Posterior cingulate gyrus (tissue), 11 donors: ENCODE data around the gene BCAR3.
"Not testable (repeated sequence)": the region's sequence is repeated elsewhere in the genome, so short reads cannot be mapped to it uniquely, and the experiment has no call there.

ENCODE experiments used
- DNase-seq, 10 donors: peaks; one replicate each; pipeline versions ENCODE4 v3.0.0 to v3.0.0-alpha.2; 2020 to 2021; ENCODE audit warnings: mixed read lengths in 3 of 10
- intact Hi-C: fragments of 100-400 bp; cut with DNase I; formaldehyde crosslinking; loops from one replicate; pipeline ENCODE4 v1.15.1; 2023

BCAR3 gene

DNA sequence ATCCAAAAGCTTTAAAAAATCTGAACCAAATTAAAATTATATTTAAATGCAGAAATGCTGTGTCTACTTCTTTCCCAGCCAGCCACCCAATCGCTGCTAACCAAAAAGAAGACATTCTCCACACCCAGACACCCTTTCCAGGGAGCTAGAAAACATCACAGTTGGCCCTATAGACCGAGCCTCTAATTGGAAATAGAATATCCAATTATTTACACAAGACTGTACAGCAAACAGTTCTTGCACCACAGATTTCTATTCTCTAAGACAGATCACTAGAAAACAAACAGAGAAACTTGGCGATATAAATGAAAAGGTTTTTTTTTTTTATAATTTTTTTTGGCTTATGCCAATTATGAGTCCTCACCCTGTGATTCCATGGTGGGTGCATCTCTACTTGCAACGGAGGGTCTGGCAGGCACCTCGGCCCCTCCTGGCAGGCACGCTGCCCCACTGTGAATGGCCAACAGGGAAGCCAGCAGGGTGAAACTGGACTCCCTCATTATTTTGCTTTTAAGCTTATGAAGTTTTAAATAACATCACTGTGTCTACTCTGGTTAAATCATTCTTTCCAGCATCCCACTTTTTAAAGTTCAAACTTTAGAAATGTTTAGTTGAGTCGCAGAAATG is 29.2 kb downstream of the BCAR3 start:
- intact Hi-C loops: no loop called here
- DNase-seq: peak in 1 of 10 donors; percentile 49

DNA sequence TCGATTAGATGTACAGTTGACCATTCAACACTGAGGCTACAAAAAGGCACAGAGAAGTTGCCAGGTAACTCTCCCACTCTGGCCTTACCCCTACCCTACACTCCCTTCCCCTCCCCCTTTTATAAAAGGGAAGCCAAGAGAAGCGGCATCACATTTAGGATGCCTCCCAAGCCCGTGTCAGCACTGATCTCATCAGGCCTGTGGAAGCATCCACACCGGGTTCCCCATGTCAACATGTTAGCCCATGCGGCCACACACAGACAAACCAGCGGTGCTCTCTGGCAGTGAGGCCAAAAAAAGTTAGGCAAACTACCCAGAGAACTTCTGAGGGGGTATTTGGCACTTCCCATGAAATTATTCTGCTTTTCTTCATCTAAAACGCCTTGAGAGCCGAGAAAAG is 29.9 kb downstream of the BCAR3 start:
- DNase-seq: no peak
- intact Hi-C loops: no loop called here

DNA sequence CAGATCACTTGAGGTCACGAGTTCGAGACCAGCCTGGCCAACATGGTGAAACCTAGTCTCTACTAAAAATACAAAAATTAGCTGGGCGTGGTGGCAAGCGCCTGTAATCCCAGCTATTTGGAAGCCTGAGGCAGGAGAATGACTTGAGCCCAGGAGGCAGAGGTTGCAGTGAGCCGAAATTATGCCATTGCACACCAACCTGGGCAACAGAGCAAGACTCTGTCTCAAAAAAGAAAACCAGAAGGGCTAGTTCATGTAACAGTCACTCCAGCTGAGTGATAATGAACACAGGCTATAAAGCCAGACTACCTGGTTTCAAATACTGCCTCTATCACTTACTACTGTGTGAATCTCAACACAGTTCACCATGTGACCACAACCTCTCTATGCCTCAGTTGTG is 31.5 kb downstream of the BCAR3 start:
- DNase-seq, intact Hi-C loops: not testable (repeated sequence)

DNA sequence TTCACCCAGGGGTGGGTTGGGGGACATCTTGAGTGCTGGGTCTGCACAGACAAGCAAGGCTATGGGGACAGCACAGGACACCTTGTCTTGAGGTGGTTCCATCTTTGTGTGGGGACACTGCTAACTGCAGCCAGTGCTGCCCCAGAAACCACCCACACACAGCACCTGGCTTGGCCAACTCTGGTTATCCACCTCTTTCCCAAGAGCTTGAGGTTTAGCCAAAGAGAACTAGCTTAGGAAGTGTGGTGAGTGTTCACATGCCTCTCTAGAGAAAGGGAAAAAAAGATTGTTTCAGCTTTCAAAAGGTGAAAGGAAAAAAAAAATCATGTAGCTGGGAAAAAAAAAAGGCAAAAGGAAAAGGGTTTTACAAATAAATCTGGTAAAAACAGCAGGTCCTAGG is 32.4 kb downstream of the BCAR3 start:
- peak in 1 of 10 donors; percentile 18 for DNase-seq
- intact Hi-C loops: no loop called here

DNA sequence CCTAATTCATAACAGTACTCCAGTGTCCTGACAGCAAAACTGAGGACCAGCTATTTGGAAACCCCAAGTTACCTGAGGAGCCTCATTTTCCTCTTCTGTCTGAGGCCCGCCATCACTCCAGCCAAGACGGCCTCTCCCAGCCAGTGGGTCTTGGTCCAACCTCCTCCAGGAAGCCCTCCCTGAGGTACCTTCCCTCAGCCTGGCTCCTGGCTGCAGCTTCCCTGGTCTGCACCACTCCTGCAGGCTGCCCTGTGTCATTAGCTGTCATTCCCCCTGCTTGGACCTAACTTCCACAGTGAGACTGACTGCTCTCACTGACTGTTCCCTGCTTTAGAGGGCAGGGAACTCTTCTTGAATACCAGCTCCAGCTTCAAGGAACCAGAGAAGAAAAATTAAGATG is 33.0 kb downstream of the BCAR3 start:
- intact Hi-C loops: no loop called here
- no peak for DNase-seq

DNA sequence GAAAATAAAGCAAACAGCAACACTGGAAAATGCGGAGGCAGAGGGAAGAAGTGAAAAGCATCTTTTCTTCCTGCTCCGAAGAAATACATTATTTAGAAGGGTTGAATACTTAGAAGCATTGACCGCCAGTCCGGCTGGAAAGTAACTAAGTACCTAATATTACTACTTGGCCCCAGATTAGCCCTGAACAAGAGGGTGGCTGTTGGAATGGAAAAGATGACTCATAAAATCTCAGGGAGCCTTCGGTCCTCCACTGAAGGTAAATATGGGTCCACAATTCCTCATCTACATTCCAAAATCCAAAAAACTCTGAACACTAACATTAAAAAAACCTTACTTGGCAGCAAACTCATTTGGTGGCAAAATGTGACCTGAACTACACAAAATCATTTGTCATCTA is 40.1 kb downstream of the BCAR3 start:
- intact Hi-C loops: no loop called here
- no peak for DNase-seq

DNA sequence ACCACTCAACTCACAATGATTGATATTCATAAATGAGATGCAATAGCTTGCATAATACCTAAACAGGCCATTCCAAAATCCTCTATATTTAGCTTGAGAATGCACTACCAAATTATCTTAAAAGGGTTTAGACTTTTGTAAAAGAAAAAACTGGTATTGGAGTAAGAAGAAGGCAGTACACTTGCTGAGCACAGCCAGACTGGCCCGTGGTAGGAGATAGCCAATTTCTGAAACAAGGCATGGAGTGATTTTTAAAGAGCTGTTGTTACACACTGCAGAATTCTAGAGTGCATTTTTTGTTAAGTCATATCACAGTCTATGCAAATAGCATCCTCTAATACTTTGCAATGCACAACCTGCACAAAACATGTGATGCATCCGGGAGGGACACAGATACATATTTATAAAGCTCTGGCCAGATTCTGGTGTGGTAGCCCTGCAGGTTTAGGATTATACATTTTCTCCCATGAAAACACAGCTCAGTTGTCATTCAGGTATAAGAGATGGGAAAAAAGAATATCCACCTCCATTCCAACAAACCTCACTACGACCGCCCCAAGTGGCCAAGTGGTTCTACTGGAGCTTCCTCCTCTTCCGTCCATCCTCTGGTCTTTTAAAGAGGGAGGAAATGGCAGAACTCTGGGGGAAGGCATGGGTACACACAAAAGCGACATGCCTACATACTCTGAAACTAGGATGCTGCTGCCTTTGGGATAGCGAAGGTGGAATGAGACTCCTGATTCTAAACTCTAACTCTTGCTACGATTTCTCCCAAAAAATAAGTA is 40.8 kb downstream of the BCAR3 start:
- intact Hi-C loops: no loop called here
- DNase-seq: no peak

DNA sequence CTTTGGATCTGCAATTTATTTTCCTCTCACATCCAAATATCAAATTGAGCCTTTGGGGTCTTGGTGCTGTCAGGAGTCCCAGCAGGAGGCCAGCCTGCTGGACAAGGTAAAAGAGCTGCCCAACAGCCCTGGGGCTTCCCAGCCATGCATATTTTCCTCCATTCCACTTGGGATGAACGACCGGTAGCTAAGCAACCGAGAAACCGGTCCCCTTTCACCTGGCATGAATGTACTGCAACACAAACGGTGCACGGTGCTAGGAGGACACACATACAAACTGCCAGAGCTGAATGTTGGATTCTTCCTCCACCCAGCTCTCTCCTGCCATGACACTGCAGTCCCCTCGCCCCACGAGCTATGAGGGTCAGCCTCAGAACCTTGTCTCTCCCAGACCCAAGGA is 42.7 kb downstream of the BCAR3 start:
- intact Hi-C loops: loop anchor here (10.0 kb wide), 1 partner anchor 46 kb away; the partner anchor contains the start of gene BCAR3
- no peak for DNase-seq

DNA sequence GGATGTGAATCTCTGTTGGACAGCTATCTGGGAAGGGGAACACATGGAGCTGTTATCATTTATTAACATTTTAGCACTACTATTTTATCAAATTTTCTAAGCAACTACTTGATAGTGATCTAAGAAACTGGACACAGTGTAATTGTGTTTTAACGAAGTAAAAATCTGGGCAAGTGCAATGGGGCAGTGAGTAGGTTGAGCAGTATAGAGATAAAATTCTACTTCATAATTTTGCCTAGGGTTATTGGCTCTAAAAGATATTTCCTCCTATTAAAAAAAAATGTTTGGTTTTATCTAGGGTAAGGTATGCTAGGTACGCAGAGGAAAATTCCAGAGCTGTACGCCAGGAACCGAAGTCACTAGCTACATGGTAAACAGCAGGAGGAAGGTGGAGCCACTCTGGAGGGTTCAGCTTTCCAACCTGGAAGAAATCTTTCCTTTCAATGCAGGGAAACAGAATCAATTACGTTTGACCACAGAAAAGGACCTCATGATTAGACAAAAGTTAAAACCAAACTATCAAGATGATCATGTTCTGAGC is 43.3 kb downstream of the BCAR3 start:
- intact Hi-C loops: loop anchor here (10.0 kb wide), 1 partner anchor 46 kb away; the partner anchor contains the start of gene BCAR3
- DNase-seq: no peak

DNA sequence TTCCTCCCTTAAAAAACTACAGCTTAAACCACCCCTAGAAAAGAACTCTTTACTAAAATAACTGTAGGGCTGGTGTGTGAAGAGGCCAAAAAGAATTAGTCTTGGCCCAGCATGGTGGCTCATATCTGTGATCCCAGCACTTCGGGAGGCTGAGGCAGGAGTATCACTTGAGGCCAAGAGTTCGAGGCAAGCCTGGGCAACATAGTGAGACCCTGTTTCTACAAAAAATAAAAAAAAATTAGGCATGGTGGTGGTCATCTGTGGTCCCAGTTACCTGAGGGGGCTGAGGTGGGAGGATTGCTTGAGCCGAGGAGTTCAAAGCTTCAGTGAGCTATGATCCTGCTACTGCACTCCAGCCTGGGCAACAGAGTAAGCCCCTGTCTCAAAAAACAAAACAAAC is 44.9 kb downstream of the BCAR3 start:
- no peak for DNase-seq
- intact Hi-C loops: loop anchor here (10.0 kb wide), 1 partner anchor 48 kb away; the partner anchor contains the start of gene BCAR3

DNA sequence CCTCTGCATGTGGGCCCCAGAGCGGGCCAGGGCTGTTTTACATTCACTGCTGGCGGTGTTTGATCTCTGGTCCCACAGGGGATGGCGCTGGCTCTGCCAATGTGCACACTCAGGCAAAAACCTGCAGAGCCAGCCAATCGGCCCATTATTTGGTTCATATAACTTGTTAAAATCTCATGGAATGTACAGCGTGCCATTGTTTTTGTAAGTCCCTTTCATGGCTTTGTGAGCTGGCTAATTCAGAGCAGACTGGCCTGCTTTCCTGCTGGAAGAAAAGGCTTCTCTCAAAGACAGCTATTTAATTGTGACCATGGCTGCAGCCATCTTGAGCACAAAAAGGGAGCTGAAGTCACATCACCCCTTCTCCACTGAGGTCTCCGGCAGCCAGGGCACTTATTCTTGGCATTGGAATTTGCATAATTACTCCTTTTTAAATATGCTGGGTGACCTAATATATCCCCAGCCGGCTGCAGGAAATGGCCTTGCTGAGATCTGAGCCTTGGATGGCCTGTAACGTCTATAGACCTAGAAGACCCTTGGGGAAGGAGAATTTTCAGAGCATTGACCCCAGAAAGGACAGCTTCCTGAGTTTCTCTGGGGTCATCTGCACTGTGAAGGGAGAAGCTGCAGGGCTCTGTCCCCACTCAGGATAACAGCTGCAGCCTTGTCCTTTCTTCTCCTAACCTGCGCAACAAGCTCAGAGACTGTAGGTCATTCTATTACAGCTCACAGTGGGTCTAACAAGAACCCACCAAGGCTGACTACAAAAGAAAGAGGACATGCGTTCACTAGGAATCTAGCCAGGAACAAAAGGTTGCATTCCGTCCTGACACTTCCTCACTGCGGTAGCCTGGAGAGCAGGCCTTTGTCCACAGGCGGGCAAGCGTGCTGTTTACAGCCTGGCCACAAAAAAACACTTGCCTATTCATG is 45.8 kb downstream of the BCAR3 start:
- intact Hi-C loops: loop anchor here (10.0 kb wide), 1 partner anchor 49 kb away; the partner anchor contains the start of gene BCAR3
- peak in 6 of 10 donors; percentile 16 to 84 (median 40) for DNase-seq

DNA sequence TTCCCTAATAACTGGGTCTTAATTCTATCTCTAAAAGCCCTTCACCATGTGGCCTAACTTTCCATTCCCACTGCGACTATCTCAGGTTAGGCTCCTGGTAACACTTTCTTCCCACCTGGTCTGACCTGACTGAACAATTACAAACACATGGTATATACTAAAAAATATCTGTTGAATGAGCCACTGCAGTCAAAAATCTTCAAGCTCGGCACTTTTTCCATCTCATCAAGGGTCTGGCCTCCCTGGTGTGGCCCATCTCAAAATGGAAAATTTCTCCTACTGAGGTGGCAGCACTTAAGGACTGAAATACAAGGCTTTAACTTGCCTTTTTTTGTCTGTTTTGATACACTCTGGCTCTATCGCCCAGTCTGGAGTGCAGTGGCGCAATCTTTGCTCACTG is 48.3 kb downstream of the BCAR3 start:
- intact Hi-C loops: loop anchor here (10.0 kb wide), 1 partner anchor 51 kb away; the partner anchor contains the start of gene BCAR3
- no peak for DNase-seq

DNA sequence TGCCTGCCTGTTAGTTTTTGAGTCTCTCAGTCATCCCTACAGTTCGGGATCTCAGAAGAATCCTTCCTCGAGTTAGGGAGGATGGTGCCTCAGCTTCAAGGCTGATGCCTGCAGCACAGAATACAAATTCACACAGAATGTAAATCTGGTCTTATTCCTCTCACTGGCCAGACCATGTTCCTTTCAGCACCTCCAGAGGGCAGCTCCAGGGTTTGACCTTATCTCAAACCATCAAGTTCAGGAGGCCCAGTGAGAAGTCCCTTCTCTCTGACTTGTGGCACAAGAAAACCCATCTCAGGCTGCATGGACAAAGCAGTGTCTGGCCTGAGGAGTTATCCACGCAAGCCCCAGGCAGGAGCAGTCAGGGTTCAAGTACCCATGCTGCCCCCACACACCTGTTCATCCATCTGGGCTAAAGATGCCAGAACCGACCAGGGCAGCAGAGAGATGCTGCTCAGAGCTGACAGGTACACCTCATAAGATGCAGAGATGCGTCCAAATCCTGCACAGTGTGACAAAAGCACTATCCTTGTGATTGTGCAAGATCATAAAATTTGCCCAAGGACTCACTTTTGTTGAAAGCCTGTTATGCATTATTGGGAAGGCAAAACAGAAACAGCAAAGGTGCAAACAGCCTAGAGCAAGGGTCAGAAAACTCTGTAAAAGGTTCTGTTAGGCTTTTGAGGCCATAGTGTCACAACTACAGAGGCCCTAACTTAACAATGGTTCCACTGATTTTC is 49.8 kb downstream of the BCAR3 start:
- intact Hi-C loops: loop anchor here (10.0 kb wide), 1 partner anchor 53 kb away; the partner anchor contains the start of gene BCAR3
- no peak for DNase-seq

DNA sequence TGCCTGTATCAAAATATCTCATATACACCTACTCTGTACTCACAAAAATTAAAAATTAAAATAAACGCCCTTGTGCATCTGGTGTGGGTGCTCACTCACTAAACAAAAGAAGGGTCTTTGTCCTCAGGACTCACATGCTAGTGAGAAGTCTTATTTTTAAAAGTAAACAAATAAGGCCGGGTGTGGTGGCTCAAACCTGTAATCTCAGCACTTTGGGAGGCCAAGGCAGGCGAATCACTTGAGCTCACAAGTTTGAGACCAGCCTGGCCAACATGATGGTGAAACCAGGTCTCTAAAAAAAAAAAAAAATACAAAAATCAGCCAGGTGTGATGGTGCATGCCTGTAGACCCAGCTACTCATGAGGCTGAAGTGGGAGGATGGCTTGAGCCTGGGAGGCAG is 51.5 kb downstream of the BCAR3 start:
- intact Hi-C loops: loop anchor here (10.0 kb wide), 1 partner anchor 55 kb away; the partner anchor contains the start of gene BCAR3
- DNase-seq: no peak

DNA sequence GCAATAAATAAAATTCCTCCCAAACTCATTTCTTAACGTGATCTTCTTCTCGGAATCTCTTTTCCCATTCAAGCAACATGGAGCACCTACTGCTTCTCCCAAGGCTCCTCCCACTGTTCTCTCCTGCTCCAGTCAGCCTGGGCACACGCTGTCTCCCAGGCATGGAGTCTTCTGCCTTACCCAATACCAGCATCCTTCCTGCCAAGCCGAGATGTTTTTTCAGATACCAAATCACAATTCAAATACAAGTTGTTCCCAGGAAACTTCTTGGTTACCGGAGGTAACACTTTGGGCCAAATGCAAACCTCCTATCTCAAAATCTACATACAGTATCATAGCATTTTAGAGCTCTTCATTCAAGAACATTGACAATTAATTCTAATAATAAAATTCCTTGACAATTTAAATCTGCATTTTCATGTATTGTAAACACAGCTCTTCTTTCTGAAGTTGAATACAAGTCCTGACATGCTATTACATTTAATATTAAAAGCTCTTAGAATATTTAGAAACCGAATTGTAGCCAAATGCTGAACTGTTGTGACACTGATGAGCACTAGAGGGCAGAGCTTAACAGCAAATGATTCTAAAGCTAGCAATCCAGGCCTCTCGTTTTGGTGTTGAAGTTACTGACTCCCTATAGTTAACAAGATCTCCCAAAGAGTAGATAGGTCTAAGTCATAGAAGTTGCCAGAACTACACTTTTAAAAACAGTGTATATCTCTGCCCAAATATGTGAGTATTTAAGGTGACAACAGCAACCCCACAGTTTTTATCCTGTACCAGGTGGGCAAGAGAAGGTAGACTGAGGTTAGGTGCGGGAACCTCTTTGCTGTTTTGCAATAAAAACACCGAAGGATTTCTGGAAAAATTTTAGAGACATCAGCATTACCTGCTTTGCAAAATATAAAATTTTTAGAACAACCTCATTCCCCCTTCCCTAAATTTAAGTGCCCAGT is 52.3 kb downstream of the BCAR3 start:
- intact Hi-C loops: loop anchor here (2.0 to 10.0 kb wide), 3 partner anchors 55 to 218 kb away; partner anchors contain the start of gene BCAR3
- peak in 2 of 10 donors; percentile 38 to 46 for DNase-seq

DNA sequence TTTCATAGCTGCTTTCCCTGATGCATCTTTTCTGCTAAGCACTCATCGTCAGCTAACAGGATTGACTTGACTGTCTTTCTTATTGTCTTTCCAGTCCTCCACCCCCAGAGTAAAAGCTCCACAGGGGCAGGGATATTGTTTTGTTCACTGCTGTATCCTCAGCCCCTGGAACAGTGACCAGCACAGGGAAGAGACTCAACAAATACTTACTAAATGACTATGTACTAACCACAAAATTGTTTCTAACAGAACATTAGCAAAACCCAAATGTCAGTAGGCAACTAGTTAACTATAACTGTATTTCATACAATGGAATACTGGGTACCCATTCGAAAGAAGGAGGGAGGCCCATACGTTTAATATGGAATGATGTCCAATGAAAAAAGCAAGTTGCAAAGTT is 53.0 kb downstream of the BCAR3 start:
- no peak for DNase-seq
- intact Hi-C loops: loop anchor here (2.0 to 5.0 kb wide), 2 partner anchors 186 to 219 kb away; no protein-coding TSS in a partner anchor

DNA sequence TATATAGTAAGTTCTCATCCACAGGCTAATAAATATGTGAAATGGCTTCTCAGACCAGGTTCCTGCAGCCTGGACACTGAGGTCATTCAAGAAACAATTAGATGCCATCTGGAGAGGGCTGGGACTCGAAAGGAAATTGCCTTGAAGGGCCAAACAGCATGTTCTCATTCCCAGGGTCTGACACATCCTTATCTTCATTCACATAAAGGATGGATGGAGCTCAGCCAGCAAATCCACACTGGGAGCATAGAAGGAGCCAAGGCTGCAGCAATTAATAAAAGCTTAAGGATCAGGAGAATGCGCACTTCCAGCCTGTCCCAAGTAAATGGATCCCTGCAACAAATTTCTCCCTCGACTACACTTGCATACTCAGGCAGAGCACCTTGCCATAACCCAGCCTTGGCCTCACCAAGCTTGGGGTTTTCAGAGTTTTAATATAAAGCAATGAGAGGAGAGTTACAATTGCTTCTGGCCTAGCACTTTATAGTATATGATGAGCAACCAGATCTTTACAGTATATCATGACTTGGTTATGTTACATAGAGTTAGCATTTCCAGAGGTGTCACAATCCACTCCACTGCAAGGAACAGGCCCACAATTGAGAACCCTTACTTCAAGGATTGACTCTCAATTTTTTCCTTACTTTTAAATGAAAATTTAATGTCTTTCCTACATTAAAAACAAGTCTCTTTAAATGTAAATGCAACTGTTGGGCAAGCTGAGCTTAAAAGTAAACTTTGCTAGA is 55.9 kb downstream of the BCAR3 start:
- intact Hi-C loops: loop anchor here (5.0 kb wide), 1 partner anchor 222 kb away; no protein-coding TSS in a partner anchor
- no peak for DNase-seq
